Measurements from ENCODE around the gene RNF13. TPM values are rescaled to one million over a fixed set of nuclear protein-coding genes. Genes with fewer than 3 reads are reported as not detected.

The RNF13 gene
- total and polyA plus RNA-seq, 2 donors (not counting 1 experiment from before 2014, with no cell fraction given), result 38.0 to 86.5 TPM

DNA sequence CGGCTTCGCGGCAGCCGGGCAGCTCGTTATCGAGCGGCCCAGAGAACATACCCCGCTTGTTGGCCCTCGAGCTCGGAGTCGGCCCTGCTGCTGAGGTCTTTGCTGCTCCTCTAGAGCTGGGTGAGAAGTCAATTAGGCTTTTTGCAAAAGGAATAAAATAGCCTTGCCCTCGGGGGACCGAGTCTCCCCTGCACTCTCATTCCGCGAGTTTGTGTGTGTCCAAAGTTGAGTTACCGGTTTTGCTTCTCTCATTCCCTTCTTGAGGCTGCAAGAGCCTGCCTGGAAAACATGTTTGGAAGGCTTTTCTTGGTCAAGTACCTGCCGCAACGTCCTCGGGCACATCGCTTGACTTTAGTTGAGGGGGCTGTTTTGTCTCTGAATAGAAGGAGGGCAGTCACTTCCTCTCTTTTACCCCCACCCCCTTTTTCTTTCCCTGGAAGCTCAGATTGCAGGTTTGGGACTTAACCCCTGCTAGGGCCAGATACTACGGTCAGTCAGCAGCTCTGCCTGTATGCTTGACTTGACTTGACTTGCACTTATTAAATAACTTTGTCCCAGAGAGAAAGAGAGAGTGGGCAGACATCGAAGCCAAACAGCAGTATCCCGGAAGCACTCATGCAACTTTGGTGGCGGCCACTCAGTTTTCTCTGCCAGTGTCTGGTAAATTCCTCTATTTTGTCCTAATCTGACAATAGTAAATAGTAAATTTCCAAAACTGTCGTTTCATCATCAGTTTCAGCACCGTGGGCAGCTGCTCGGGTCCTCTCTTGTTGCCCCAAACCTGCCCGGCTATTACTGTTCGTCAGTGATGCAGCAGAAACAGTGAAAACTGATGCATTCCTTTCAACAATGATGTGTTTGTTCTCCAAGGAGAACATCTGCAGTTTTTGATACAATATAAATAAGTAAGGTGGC lies 609 bp downstream of the RNF13 start:
- Histone ChIP-seq H3K79me2 (ENCODE audit: control insufficient read depth, insufficient read depth, low read length) (peaks cover 56% of the 10 kb centered on the region), H3K4me1 (ENCODE audit: control insufficient read depth in 2 of 2, insufficient read depth in 2 of 2, low read length in 2 of 2) (peaks cover 39% of the 10 kb centered on the region in 2 donors), H4K20me1 (ENCODE audit: control insufficient read depth, insufficient read depth, low read length, poor library complexity, severe bottlenecking) (peaks cover 37% of the 10 kb centered on the region), H2AFZ (ENCODE audit: insufficient read depth, low read depth, low read length, poor library complexity, severe bottlenecking) (peak overlapping the region; percentile 97), H3K27me3 (replicated peaks in 1 of 4; ENCODE audit: control extremely low read depth in 1 of 4, control insufficient read depth in 3 of 4, insufficient read depth in 4 of 4, low read length in 3 of 4) (no peaks in the 10 kb centered on the region), H3K4me3 (ENCODE audit: control extremely low read depth in 1 of 5, extremely low read depth in 1 of 5, insufficient read depth in 1 of 5, low read depth in 2 of 5, low read length in 4 of 5) (peak overlapping the region; percentile 68 to 99 (median 94)), H3K9ac (ENCODE audit: low read length) (peak overlapping the region; percentile 85), H3K9me3 (ENCODE audit: control extremely low read depth in 1 of 3, control insufficient read depth in 2 of 3, insufficient read depth in 1 of 3, low read length in 2 of 3) (no peaks in the 10 kb centered on the region), H3K36me3 (replicated peaks in 1 of 2; ENCODE audit: control extremely low read depth in 1 of 2, control insufficient read depth in 1 of 2, extremely low read depth in 1 of 2, insufficient read depth in 2 of 2, low read length in 1 of 2) (no peaks in the 10 kb centered on the region), H3K4me2 (replicated peaks; ENCODE audit: low read depth, low read length, poor library complexity, severe bottlenecking) (peak overlapping the region; percentile 84), H3K27ac (ENCODE audit: low read length in 2 of 2) (peak overlapping the region; percentile 94)
- H3K4me3 Mint-ChIP-seq, result peak overlapping the region; percentile 99
- no peaks in the 10 kb centered on the region for H3K9me3 Mint-ChIP-seq (ENCODE audit: insufficient read depth)
- CTCF ChIA-PET, result interaction anchor here (0.6 to 2.3 kb wide), 3 partner anchors 42 to 95 kb away, joined by 4 to 12 read pairs (median 10); no protein-coding TSS in a partner anchor
- POLR2A ChIA-PET, result interaction anchor here (0.8 to 1.1 kb wide), 2 partner anchors 61 to 62 kb away, joined by 3 read pairs; partner anchors contain the start of gene COMMD2
- peak overlapping the region; percentile 100 for H3K27ac Mint-ChIP-seq
- H3K4me1 Mint-ChIP-seq, result peaks cover 52% of the 10 kb centered on the region
- H3K27me3 Mint-ChIP-seq, result no peaks in the 10 kb centered on the region
- DNase-seq, result no peak
- under 1% methylated on average over 19 of the region's 29 CpGs for WGBS (ENCODE audit: insufficient coverage)
- intact Hi-C loops (cut with micrococcal nuclease), result loop anchor here (1.0 to 10.0 kb wide), 5 partner anchors 61 to 819 kb away; partner anchors contain the start of genes COMMD2, EIF2A, GYG1 and HLTF
- no peak for TF ChIP-seq EZH2 (IDR thresholded peaks at IDR 0.05; ENCODE audit: borderline replicate concordance, insufficient read depth, low read depth, low read length, poor library complexity, severe bottlenecking)
- TF ChIP-seq, protein P1, sequence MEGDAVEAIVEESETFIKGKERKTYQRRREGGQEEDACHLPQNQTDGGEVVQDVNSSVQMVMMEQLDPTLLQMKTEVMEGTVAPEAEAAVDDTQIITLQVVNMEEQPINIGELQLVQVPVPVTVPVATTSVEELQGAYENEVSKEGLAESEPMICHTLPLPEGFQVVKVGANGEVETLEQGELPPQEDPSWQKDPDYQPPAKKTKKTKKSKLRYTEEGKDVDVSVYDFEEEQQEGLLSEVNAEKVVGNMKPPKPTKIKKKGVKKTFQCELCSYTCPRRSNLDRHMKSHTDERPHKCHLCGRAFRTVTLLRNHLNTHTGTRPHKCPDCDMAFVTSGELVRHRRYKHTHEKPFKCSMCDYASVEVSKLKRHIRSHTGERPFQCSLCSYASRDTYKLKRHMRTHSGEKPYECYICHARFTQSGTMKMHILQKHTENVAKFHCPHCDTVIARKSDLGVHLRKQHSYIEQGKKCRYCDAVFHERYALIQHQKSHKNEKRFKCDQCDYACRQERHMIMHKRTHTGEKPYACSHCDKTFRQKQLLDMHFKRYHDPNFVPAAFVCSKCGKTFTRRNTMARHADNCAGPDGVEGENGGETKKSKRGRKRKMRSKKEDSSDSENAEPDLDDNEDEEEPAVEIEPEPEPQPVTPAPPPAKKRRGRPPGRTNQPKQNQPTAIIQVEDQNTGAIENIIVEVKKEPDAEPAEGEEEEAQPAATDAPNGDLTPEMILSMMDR (IDR thresholded peaks at IDR 0.05), result no peak
- peak; percentile 7 for ATAC-seq (ENCODE audit: low read depth)
